Measurements from ENCODE around the gene PRKCQ. TPM values are rescaled to one million over a fixed set of nuclear protein-coding genes. Genes with fewer than 3 reads are reported as not detected.

PRKCQ gene
- polyA plus RNA-seq, 1 donor (not counting 4 experiments of a cell fraction or from before 2014, with no cell fraction given), result 7.5 TPM

GRCh38 chr10:6464862-6465430 is 115.1 kb downstream of the PRKCQ start:
- TF ChIP-seq CTCF (optimal IDR thresholded peaks at IDR 0.05 in 1 of 3, IDR thresholded peaks at IDR 0.05 in 1 of 3, conservative IDR thresholded peaks at IDR 0.05 in 1 of 3; ENCODE audit: extremely low read depth in 1 of 3, insufficient read depth in 2 of 3, low read length in 3 of 3) (no peak), EZH2 (IDR thresholded peaks at IDR 0.05; ENCODE audit: low read length) (no peak)
- Histone ChIP-seq H2AFZ (ENCODE audit: control insufficient read depth, low read length) (no peak overlapping the region), H4K20me1 (ENCODE audit: control insufficient read depth, extremely low read depth, insufficient read depth, low read length) (no peaks in the 10 kb centered on the region), H3K4me3 (ENCODE audit: control insufficient read depth in 2 of 3, extremely low read depth in 1 of 3, insufficient read depth in 2 of 3, low read depth in 1 of 3, low read length in 3 of 3) (no peak overlapping the region), H3K9ac (ENCODE audit: control insufficient read depth, extremely low read depth, insufficient read depth, low read length) (no peak overlapping the region), H3K27me3 (ENCODE audit: control insufficient read depth, extremely low read depth, insufficient read depth, low read length) (no peaks in the 10 kb centered on the region), H3K4me2 (ENCODE audit: control insufficient read depth, extremely low read depth, insufficient read depth, low read depth, low read length) (no peak overlapping the region), H3K36me3 (ENCODE audit: control insufficient read depth in 2 of 2, extremely low read depth in 1 of 2, insufficient read depth in 2 of 2, low read length in 2 of 2) (no peaks in the 10 kb centered on the region), H3K4me1 (ENCODE audit: control insufficient read depth, extremely low read depth, insufficient read depth, low read length) (no peaks in the 10 kb centered on the region), H3K79me2 (ENCODE audit: control insufficient read depth, insufficient read depth, low read length) (no peaks in the 10 kb centered on the region), H3K9me3 (ENCODE audit: control insufficient read depth, low read depth, low read length) (no peaks in the 10 kb centered on the region), H3K27ac (ENCODE audit: control insufficient read depth, insufficient read depth, low read length) (no peak overlapping the region), H3K9me1 (ENCODE audit: control insufficient read depth, extremely low read depth, insufficient read depth, low read length) (no peaks in the 10 kb centered on the region)
- dilution Hi-C loops (cut with MboI; ENCODE audit: extremely low pct_ligation_motif_present, low sequenced_read_pairs), result no loop called here
- FAIRE-seq (no peak), DNase-seq (ENCODE audit: low read depth, low spot score) (no peak)

GRCh38 chr10:6463366-6463765 is 116.7 kb downstream of the PRKCQ start:
- FAIRE-seq (no peak), DNase-seq (ENCODE audit: low read depth, low spot score) (no peak)
- Histone ChIP-seq H4K20me1 (ENCODE audit: control insufficient read depth, extremely low read depth, insufficient read depth, low read length) (no peaks in the 10 kb centered on the region), H3K9ac (ENCODE audit: control insufficient read depth, extremely low read depth, insufficient read depth, low read length) (no peak overlapping the region), H3K9me1 (ENCODE audit: control insufficient read depth, extremely low read depth, insufficient read depth, low read length) (no peaks in the 10 kb centered on the region), H3K27me3 (ENCODE audit: control insufficient read depth, extremely low read depth, insufficient read depth, low read length) (no peaks in the 10 kb centered on the region), H3K4me3 (ENCODE audit: control insufficient read depth in 2 of 3, extremely low read depth in 1 of 3, insufficient read depth in 2 of 3, low read depth in 1 of 3, low read length in 3 of 3) (no peak overlapping the region), H3K79me2 (ENCODE audit: control insufficient read depth, insufficient read depth, low read length) (no peaks in the 10 kb centered on the region), H3K9me3 (ENCODE audit: control insufficient read depth, low read depth, low read length) (no peaks in the 10 kb centered on the region), H3K4me2 (ENCODE audit: control insufficient read depth, extremely low read depth, insufficient read depth, low read depth, low read length) (no peak overlapping the region), H2AFZ (ENCODE audit: control insufficient read depth, low read length) (no peak overlapping the region), H3K4me1 (ENCODE audit: control insufficient read depth, extremely low read depth, insufficient read depth, low read length) (no peaks in the 10 kb centered on the region), H3K36me3 (ENCODE audit: control insufficient read depth in 2 of 2, extremely low read depth in 1 of 2, insufficient read depth in 2 of 2, low read length in 2 of 2) (no peaks in the 10 kb centered on the region), H3K27ac (ENCODE audit: control insufficient read depth, insufficient read depth, low read length) (no peak overlapping the region)
- dilution Hi-C loops (cut with MboI; ENCODE audit: extremely low pct_ligation_motif_present, low sequenced_read_pairs), result no loop called here
- TF ChIP-seq CTCF (optimal IDR thresholded peaks at IDR 0.05 in 1 of 3, IDR thresholded peaks at IDR 0.05 in 1 of 3, conservative IDR thresholded peaks at IDR 0.05 in 1 of 3; ENCODE audit: extremely low read depth in 1 of 3, insufficient read depth in 2 of 3, low read length in 3 of 3) (no peak), EZH2 (IDR thresholded peaks at IDR 0.05; ENCODE audit: low read length) (no peak)

All from keratinocyte (primary cell).